HCT116 (cell line): ENCODE data around the gene MLYCD. TPM values are rescaled to one million over a fixed set of nuclear protein-coding genes. Genes with fewer than 3 reads are reported as not detected.

Source experiments
- ATAC-seq: fragments of 200-7000 bp; cut with Tn5 transposase; 2 replicates; pipeline ENCODE4 v1.9.1; 2020; ENCODE audit warnings: mild to moderate bottlenecking, moderate library complexity
- BruUV-seq: library from RNA; stranded (reverse); fragments of 400-500 nt; replicated peaks from 2 replicates; lab custom pipeline; 2021; lab: Mats Ljungman, UMichigan
- CTCF ChIA-PET: fragments of 300-600 bp; sonication (Branson Sonifier 250); formaldehyde crosslinking; loops from one replicate; lab custom pipeline; 2021; ENCODE audit warnings: antibody characterized with exemption; lab: Charles Lee
- POLR2A ChIA-PET: fragments of 300-600, 350-600 bp; sonication (Branson Sonifier 250); formaldehyde crosslinking; loops from one replicate; lab custom pipeline; 2021; ENCODE audit warnings: antibody characterized with exemption; lab: Charles Lee
- RAD21 ChIA-PET, 2 experiments: fragments of 300-600 bp; sonication (Branson Sonifier 250); formaldehyde crosslinking; loops; one replicate each; lab custom pipeline; 2023; ENCODE audit warnings: low total read pairs in 2 of 2; ENCODE audit not compliant: uncharacterized antibody in 2 of 2, unreplicated experiment in 2 of 2, low non-redundant PET in 1 of 2; lab: Charles Lee
- DNase-seq: peaks from one replicate; pipeline ENCODE4 v3.0.0-alpha.2; 2010; ENCODE audit warnings: low read depth, low spot score
- H2AFZ ChIP-seq: fragments of 200-600 bp; shearing (Covaris generic), sonication (generic); 2 replicates; pipeline ENCODE4 v1.6.1; 2017; ENCODE audit warnings: low read depth, mixed run types, mixed read lengths, antibody characterized with exemption, low read length; ENCODE audit not compliant: poor library complexity, severe bottlenecking
- H3K27ac ChIP-seq: 2 replicates; pipeline ENCODE4 v1.5.1; 2012; ENCODE audit warnings: low read depth, low read length
- H3K27me3 ChIP-seq: fragments of 200-600 bp; sonication (generic); 2 replicates; pipeline ENCODE4 v1.6.1; 2016; ENCODE audit warnings: mixed run types, low read length, mixed read lengths; ENCODE audit not compliant: insufficient read depth
- H3K36me3 ChIP-seq, 2 experiments: fragments of 200-500 bp in 1 of 2; fragments of 200-600 bp in 1 of 2; sonication (Bioruptor generic) in 1 of 2; sonication (generic) in 1 of 2; 2 replicates each; pipeline versions ENCODE4 v1.5.1 to v1.6.1; 2014 to 2016; ENCODE audit warnings: low read length in 2 of 2, inconsistent platforms in 1 of 2, mixed read lengths in 1 of 2, mixed run types in 1 of 2; ENCODE audit not compliant: insufficient read depth in 2 of 2, control insufficient read depth in 1 of 2
- H3K4me1 ChIP-seq, 2 experiments: fragments of 200-600 bp in 1 of 2; sonication (generic) in 1 of 2; 2 replicates each; pipeline versions ENCODE4 v1.5.1 to v1.6.1; 2012 to 2017; ENCODE audit warnings: low read length in 2 of 2, inconsistent platforms in 1 of 2, mild to moderate bottlenecking in 1 of 2, mixed read lengths in 1 of 2, mixed run types in 1 of 2, moderate library complexity in 1 of 2; ENCODE audit not compliant: insufficient read depth in 2 of 2, control insufficient read depth in 1 of 2
- H3K4me2 ChIP-seq: fragments of 200-600 bp; sonication (generic); 2 replicates; pipeline ENCODE4 v1.6.1; 2017; ENCODE audit warnings: mixed run types, low read length, mixed read lengths
- H3K4me3 ChIP-seq, 2 experiments: fragments of 200-600 bp in 1 of 2; sonication (generic) in 1 of 2; replicated peaks in 1 of 2; 2 replicates each; pipeline ENCODE4 v1.5.1; 2011 to 2016; ENCODE audit warnings: low read length in 2 of 2, control low read depth in 1 of 2, low read depth in 1 of 2, mild to moderate bottlenecking in 1 of 2, mixed read lengths in 1 of 2, mixed run types in 1 of 2
- H3K79me2 ChIP-seq: fragments of 200-600 bp; sonication (generic); 2 replicates; pipeline ENCODE4 v1.6.1; 2017; ENCODE audit warnings: mild to moderate bottlenecking, mixed run types, low read length, moderate library complexity, mixed read lengths; ENCODE audit not compliant: insufficient read depth
- H3K9ac ChIP-seq: fragments of 200-600 bp; sonication (generic); 2 replicates; pipeline ENCODE4 v1.6.1; 2016; ENCODE audit warnings: low read length, mixed read lengths
- H3K9me2 ChIP-seq: fragments of 200-600 bp; sonication (generic), shearing (Covaris generic); 2 replicates; pipeline ENCODE4 v1.6.1; 2017; ENCODE audit warnings: mixed run types, mild to moderate bottlenecking, moderate library complexity; ENCODE audit not compliant: insufficient read depth
- H3K9me3 ChIP-seq, 2 experiments: fragments of 200-500 bp in 1 of 2; fragments of 200-600 bp in 1 of 2; sonication (Bioruptor generic) in 1 of 2; sonication (generic) in 1 of 2; 2 replicates each; pipeline ENCODE4 v1.6.1; 2014 to 2017; ENCODE audit warnings: low read length in 2 of 2, mixed read lengths in 2 of 2, inconsistent platforms in 1 of 2, low read depth in 1 of 2, mild to moderate bottlenecking in 1 of 2, mixed run types in 1 of 2, moderate library complexity in 1 of 2; ENCODE audit not compliant: control insufficient read depth in 1 of 2, insufficient read depth in 1 of 2
- H4K20me1 ChIP-seq: fragments of 200-600 bp; sonication (generic), shearing (Covaris generic); 2 replicates; pipeline ENCODE4 v1.6.1; 2017; ENCODE audit warnings: mixed run types, mild to moderate bottlenecking, moderate library complexity; ENCODE audit not compliant: insufficient read depth
- SRF ChIP-seq: IDR thresholded peaks from 2 replicates; pipeline ENCODE4 v1.6.1; 2012; ENCODE audit warnings: low read depth
- TCF7L2 ChIP-seq: IDR thresholded peaks from 2 replicates; pipeline ENCODE4 v1.7.0; 2011; ENCODE audit warnings: borderline replicate concordance, inconsistent platforms; ENCODE audit not compliant: insufficient read depth, insufficient read length; ENCODE audit errors: extremely low read depth
- intact Hi-C: fragments of 100-400 bp; cut with micrococcal nuclease; formaldehyde crosslinking; loops from 2 replicates; pipeline ENCODE4 v1.10.0; 2022
- total RNA-seq: library from RNA; stranded (reverse); gene quantifications from one replicate; pipeline ENCODE4 v1.2.1, GENCODE V29; 2021; ENCODE audit not compliant: unreplicated experiment
- TF ChIP-seq, protein P1 (sequence below), 3 experiments: fragments of 200-600 bp in 1 of 3; sonication (generic) in 1 of 3; IDR thresholded peaks in 2 of 3; conservative IDR thresholded peaks in 1 of 3; 2 replicates each; pipeline ENCODE4 v1.5.1; 2012 to 2017; ENCODE audit warnings: low read depth in 2 of 3, low read length in 2 of 3, antibody characterized with exemption in 1 of 3, borderline replicate concordance in 1 of 3, control low read depth in 1 of 3, mild to moderate bottlenecking in 1 of 3, mixed read lengths in 1 of 3, mixed run types in 1 of 3, moderate library complexity in 1 of 3; ENCODE audit not compliant: insufficient read depth in 1 of 3
- TF ChIP-seq, protein P2 (sequence below): IDR thresholded peaks from 2 replicates; pipeline ENCODE4 v1.6.1; 2012; ENCODE audit warnings: low read depth

The MLYCD gene
- total RNA-seq, 1 experiment from 2014 or later = 3.9 TPM

DNA sequence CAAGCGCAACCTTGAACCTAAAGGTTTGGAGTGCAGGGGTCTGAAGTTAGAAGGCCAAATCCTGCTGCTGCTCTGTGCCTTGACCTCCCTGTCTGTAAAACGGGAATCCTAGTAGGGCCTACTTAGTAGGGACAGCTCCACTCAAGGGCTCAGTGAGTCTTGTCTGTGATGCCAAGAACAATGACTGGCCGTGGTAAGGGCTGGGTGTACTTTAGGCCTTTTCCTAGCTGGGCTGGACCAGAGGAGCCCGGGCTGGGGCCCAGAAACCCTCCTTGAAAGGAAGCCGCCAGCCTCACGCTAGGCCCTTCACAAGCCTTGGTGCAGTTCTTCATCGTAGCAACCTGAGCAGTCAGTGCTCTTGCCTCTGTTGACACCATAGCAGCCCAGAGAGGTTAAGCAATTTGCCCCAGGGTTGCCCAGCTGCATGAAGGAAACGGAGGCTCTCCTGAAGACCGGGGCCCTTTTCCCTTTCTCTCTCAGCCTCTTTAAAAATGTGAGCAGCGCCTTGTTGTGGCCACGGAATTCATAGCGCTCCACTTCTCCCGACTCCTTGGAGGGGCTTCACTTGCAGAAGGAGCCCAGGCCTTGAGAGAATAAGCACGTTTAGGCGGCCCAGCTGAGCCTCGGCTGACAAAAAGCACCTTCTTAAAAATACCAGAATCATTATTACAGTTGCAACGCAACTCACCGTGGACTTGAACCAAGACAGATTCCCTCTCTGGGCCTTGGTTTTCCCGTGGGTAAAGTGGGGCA is 73.5 kb downstream of the MLYCD start:
- H3K9ac ChIP-seq = no peak overlapping the region
- BruUV-seq = no TSS peak
- RAD21 ChIA-PET = interaction anchor here in 1 of 2 experiments (0.6 kb wide), 1 partner anchor 78 kb away, joined by 6 read pairs; no protein-coding TSS in a partner anchor
- DNase-seq (no peak), ATAC-seq (no peak)
- no peak overlapping the region for H2AFZ ChIP-seq
- no peak overlapping the region for H3K4me3 ChIP-seq
- H3K9me2 ChIP-seq = no peaks in the 10 kb centered on the region
- H3K4me2 ChIP-seq = no peak overlapping the region
- intact Hi-C loops = no loop called here
- no peaks in the 10 kb centered on the region for H3K36me3 ChIP-seq
- POLR2A ChIA-PET = interaction anchor here (0.7 kb wide), 1 partner anchor 41 kb away, joined by 3 read pairs; no protein-coding TSS in a partner anchor
- no peaks in the 10 kb centered on the region for H3K27me3 ChIP-seq
- no peaks in the 10 kb centered on the region for H3K4me1 ChIP-seq
- CTCF ChIA-PET = no interaction called here
- TF ChIP-seq, protein P1, sequence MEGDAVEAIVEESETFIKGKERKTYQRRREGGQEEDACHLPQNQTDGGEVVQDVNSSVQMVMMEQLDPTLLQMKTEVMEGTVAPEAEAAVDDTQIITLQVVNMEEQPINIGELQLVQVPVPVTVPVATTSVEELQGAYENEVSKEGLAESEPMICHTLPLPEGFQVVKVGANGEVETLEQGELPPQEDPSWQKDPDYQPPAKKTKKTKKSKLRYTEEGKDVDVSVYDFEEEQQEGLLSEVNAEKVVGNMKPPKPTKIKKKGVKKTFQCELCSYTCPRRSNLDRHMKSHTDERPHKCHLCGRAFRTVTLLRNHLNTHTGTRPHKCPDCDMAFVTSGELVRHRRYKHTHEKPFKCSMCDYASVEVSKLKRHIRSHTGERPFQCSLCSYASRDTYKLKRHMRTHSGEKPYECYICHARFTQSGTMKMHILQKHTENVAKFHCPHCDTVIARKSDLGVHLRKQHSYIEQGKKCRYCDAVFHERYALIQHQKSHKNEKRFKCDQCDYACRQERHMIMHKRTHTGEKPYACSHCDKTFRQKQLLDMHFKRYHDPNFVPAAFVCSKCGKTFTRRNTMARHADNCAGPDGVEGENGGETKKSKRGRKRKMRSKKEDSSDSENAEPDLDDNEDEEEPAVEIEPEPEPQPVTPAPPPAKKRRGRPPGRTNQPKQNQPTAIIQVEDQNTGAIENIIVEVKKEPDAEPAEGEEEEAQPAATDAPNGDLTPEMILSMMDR (IDR thresholded peaks at IDR 0.05 in 2 of 3, conservative IDR thresholded peaks at IDR 0.05 in 1 of 3; ENCODE audit: borderline replicate concordance in 1 of 3, insufficient read depth in 1 of 3, low read depth in 2 of 3, low read length in 2 of 3) = no peak
- TF ChIP-seq, protein P2, sequence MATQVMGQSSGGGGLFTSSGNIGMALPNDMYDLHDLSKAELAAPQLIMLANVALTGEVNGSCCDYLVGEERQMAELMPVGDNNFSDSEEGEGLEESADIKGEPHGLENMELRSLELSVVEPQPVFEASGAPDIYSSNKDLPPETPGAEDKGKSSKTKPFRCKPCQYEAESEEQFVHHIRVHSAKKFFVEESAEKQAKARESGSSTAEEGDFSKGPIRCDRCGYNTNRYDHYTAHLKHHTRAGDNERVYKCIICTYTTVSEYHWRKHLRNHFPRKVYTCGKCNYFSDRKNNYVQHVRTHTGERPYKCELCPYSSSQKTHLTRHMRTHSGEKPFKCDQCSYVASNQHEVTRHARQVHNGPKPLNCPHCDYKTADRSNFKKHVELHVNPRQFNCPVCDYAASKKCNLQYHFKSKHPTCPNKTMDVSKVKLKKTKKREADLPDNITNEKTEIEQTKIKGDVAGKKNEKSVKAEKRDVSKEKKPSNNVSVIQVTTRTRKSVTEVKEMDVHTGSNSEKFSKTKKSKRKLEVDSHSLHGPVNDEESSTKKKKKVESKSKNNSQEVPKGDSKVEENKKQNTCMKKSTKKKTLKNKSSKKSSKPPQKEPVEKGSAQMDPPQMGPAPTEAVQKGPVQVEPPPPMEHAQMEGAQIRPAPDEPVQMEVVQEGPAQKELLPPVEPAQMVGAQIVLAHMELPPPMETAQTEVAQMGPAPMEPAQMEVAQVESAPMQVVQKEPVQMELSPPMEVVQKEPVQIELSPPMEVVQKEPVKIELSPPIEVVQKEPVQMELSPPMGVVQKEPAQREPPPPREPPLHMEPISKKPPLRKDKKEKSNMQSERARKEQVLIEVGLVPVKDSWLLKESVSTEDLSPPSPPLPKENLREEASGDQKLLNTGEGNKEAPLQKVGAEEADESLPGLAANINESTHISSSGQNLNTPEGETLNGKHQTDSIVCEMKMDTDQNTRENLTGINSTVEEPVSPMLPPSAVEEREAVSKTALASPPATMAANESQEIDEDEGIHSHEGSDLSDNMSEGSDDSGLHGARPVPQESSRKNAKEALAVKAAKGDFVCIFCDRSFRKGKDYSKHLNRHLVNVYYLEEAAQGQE = no peak
- TF ChIP-seq SRF = no peak
- TF ChIP-seq TCF7L2 = no peak
- H4K20me1 ChIP-seq = no peaks in the 10 kb centered on the region
- no peak overlapping the region for H3K27ac ChIP-seq
- H3K9me3 ChIP-seq = no peaks in the 10 kb centered on the region
- H3K79me2 ChIP-seq = no peaks in the 10 kb centered on the region
